ENCODE measurements around the gene CENPX. TPM values are rescaled to one million over a fixed set of nuclear protein-coding genes. Genes with fewer than 3 reads are reported as not detected.

The CENPX gene
- total and polyA plus RNA-seq, 2 of the 13 experiments (the other 11 are each of a cell fraction or from before 2014, with no cell fraction given): 92.7 to 170 TPM

GRCh38 chr17:82019690-82020571 is 2.7 kb downstream of the CENPX start (continued):
- no peak for TF ChIP-seq ZSCAN20 (CRISPR knock-in tag; IDR thresholded peaks at IDR 0.05; ENCODE audit: borderline replicate concordance)
- no peak for TF ChIP-seq ZNF343 (CRISPR knock-in tag; IDR thresholded peaks at IDR 0.05)
- TF ChIP-seq ZNF768 (CRISPR knock-in tag; IDR thresholded peaks at IDR 0.05): 0 out of 2 replicates have a peak, but pooled peaks have one; percentile 20
- peak; percentile 38; the same call in 1 of the 2 replicates for TF ChIP-seq IKZF5 (CRISPR knock-in tag; IDR thresholded peaks at IDR 0.05)
- TF ChIP-seq CBX2 (IDR thresholded peaks at IDR 0.05; ENCODE audit: low read depth, low read length): no peak
- no peak for TF ChIP-seq CBX2 (CRISPR knock-in tag; IDR thresholded peaks at IDR 0.05; ENCODE audit: low read depth)
- no peak for TF ChIP-seq TP53 (CRISPR knock-in tag; conservative IDR thresholded peaks at IDR 0.05)
- no peak for TF ChIP-seq PHF20 (CRISPR knock-in tag; IDR thresholded peaks at IDR 0.05)
- 0 out of 2 replicates have a peak, but pooled peaks have one; percentile 29 for TF ChIP-seq ISL2 (CRISPR knock-in tag; IDR thresholded peaks at IDR 0.05)
- TF ChIP-seq ATF4 (CRISPR knock-in tag; IDR thresholded peaks at IDR 0.05): no peak
- TF ChIP-seq HDAC6 (IDR thresholded peaks at IDR 0.05; ENCODE audit: low read depth, low read length): no peak
- peak; percentile 74 for TF ChIP-seq HNRNPH1 (optimal IDR thresholded peaks at IDR 0.05; ENCODE audit: low read depth, low read length)
- TF ChIP-seq ZNF101 (CRISPR knock-in tag; IDR thresholded peaks at IDR 0.05; ENCODE audit: borderline replicate concordance, low read depth): no peak
- TF ChIP-seq DR1 (CRISPR knock-in tag; IDR thresholded peaks at IDR 0.05): no peak
- TF ChIP-seq ZNF552 (CRISPR knock-in tag; IDR thresholded peaks at IDR 0.05; ENCODE audit: borderline replicate concordance): no peak
- TF ChIP-seq MAZ (IDR thresholded peaks at IDR 0.05; ENCODE audit: borderline replicate concordance, low read depth, low read length): peak; percentile 12; the same call in 1 of the 2 replicates
- TF ChIP-seq MAZ (CRISPR knock-in tag; IDR thresholded peaks at IDR 0.05; ENCODE audit: low read depth): peak; percentile 48; the same call in 1 of the 2 replicates
- TF ChIP-seq PHF21A (CRISPR knock-in tag; IDR thresholded peaks at IDR 0.05): no peak
- no peak for TF ChIP-seq MAFG (CRISPR knock-in tag; IDR thresholded peaks at IDR 0.05)
- no peak for TF ChIP-seq RFX1 (IDR thresholded peaks at IDR 0.05)
- TF ChIP-seq NR1H2 (CRISPR knock-in tag; IDR thresholded peaks at IDR 0.05; ENCODE audit: borderline replicate concordance, low read depth): no peak
- TF ChIP-seq MIER2 (CRISPR knock-in tag; IDR thresholded peaks at IDR 0.05): no peak; the same call in 1 of the 2 replicates
- TF ChIP-seq TRIM22 (IDR thresholded peaks at IDR 0.05): no peak
- no peak for TF ChIP-seq MYNN (CRISPR knock-in tag; IDR thresholded peaks at IDR 0.05; ENCODE audit: low read depth)
- 0 out of 2 replicates have a peak, but pooled peaks have one; percentile 7 for TF ChIP-seq THAP9 (CRISPR knock-in tag; IDR thresholded peaks at IDR 0.05; ENCODE audit: borderline replicate concordance)

Measured in HepG2 (cell line).